Sigmoid colon (tissue), 7 donors: ENCODE data around the gene FADS3. TPM values are rescaled to one million over a fixed set of nuclear protein-coding genes. Genes with fewer than 3 reads are reported as not detected.
"Not testable (repeated sequence)": the region's sequence is repeated elsewhere in the genome, so short reads cannot be mapped to it uniquely, and the experiment has no call there.

Experiments used
- DNase-seq: peaks from one replicate; pipeline ENCODE4 v3.0.0-alpha.2; 2019
- H3K27ac ChIP-seq, 4 donors: fragments of 200-600 bp; sonication (generic); one replicate each; pipeline ENCODE4 v1.5.1; 2016 to 2019; ENCODE audit warnings: mild to moderate bottlenecking in 1 of 4
- H3K27me3 ChIP-seq, 3 donors: fragments of 200-600 bp; sonication (generic); one replicate each; pipeline ENCODE4 v1.5.1; 2019; ENCODE audit warnings: mild to moderate bottlenecking in 1 of 3
- H3K36me3 ChIP-seq, 4 donors: fragments of 200-600 bp; sonication (generic); one replicate each; pipeline ENCODE4 v1.5.1; 2016 to 2019
- H3K4me1 ChIP-seq, 4 donors: fragments of 200-600 bp; sonication (generic); one replicate each; pipeline ENCODE4 v1.5.1; 2017 to 2019
- H3K4me3 ChIP-seq, 4 donors: fragments of 200-600 bp; sonication (generic); one replicate each; pipeline ENCODE4 v1.5.1; 2017 to 2019; ENCODE audit warnings: mild to moderate bottlenecking in 2 of 4, moderate library complexity in 1 of 4
- H3K9me3 ChIP-seq, 4 donors: fragments of 200-600 bp in 3 of 4; sonication (generic) in 3 of 4; one replicate each; pipeline versions ENCODE4 v1.5.1 to v1.6.1; 2013 to 2019
- EP300 ChIP-seq, 4 donors: sonication (generic); formaldehyde crosslinking; IDR thresholded peaks; one replicate each; pipeline ENCODE4 v1.6.1; 2017; ENCODE audit warnings: antibody characterized with exemption in 4 of 4
- POLR2A ChIP-seq, 2 donors: fragments of 450-650 bp; IDR thresholded peaks; one replicate each; pipeline ENCODE4 v1.6.1; 2016; ENCODE audit warnings: antibody characterized with exemption in 2 of 2, mild to moderate bottlenecking in 2 of 2, moderate library complexity in 2 of 2
- POLR2AphosphoS5 ChIP-seq, 4 donors: sonication (generic); formaldehyde crosslinking; IDR thresholded peaks; one replicate each; pipeline ENCODE4 v1.6.1; 2017; ENCODE audit warnings: antibody characterized with exemption in 4 of 4
- WGBS, 2 donors: extraction: QIAGEN DNeasy Blood & Tissue Kit; methylation state at CpG; one replicate each; pipeline ENCODE4 v1.1.7; 2013; 5-methylcytosine and 5-hydroxymethylcytosine counted together
- intact Hi-C: fragments of 100-400 bp; cut with DNase I; formaldehyde crosslinking; loops from one replicate; pipeline ENCODE4 v1.15.1; 2023
- polyA plus RNA-seq, 3 donors: library from polyadenylated mRNA; stranded (reverse); fragments of 200-250 nt; gene quantifications; one replicate each; pipeline ENCODE4 v1.2.3, GENCODE V29; 2013
- total RNA-seq, 4 donors: library from RNA; depleted of rRNA; stranded (reverse); fragments of >200 nt; gene quantifications; one replicate each; pipeline ENCODE4 v1.1.0, GENCODE V29; 2016
- TF ChIP-seq, protein P1 (sequence below), 4 experiments: fragments of 450-650 bp in 3 of 4; fragments of 200-600 bp in 1 of 4; IDR thresholded peaks; one replicate each; pipeline ENCODE4 v1.5.1; 2016 to 2019; ENCODE audit warnings: antibody characterized with exemption in 4 of 4, mild to moderate bottlenecking in 3 of 4, moderate library complexity in 2 of 4
- donor health status: healthy with polysubstance abuse.
- donor health status: Bipolar disorder and iron deficiency.
- donor health status: healthy.

The FADS3 gene
- total and polyA plus RNA-seq, 7 donors, result 1.4 to 57.9 (median 21.5) TPM

DNA sequence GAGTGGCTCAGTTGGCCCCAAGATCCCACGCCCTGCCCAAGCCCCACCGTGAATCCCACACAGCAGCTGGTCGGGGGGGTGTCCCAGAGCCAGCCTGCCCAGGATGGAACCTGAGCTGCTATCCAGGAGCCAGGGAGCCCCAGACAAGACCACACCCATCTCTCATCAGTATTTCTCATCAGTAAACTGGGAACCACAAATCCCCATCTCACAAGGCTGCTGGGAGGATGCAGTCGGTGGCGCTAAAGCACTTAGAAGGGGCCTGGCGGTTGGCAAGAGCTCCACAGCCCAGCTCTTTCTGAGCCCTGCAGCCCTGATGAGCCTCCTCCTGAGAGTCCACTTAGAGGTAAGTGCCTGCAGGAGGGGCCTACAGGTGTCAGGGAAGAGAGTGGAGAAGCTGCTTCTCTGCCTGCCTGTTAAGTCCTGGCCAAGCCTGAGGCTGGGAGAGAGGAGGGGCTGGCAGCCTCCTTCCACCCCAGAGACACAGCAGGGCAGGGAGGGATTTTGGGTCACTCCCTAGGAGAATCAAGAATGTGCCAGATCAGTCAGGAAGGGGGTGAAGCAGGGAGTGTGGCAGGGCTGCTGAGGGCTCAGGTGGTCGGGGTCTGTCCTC lies 6.1 kb downstream of the FADS3 start:
- intact Hi-C loops, result no loop called here
- Histone ChIP-seq H3K9me3 (no peaks in the 10 kb centered on the region), H3K4me1 (peaks cover 0 to 32% (median 23%) of the 10 kb centered on the region in 4 donors), H3K4me3 (no peak overlapping the region), H3K27ac (no peak overlapping the region), H3K27me3 (no peaks in the 10 kb centered on the region), H3K36me3 (no peaks in the 10 kb centered on the region)
- WGBS, 2 donors, result 91% methylated on average over 7 of the region's 7 CpGs
- TF ChIP-seq, protein P1, sequence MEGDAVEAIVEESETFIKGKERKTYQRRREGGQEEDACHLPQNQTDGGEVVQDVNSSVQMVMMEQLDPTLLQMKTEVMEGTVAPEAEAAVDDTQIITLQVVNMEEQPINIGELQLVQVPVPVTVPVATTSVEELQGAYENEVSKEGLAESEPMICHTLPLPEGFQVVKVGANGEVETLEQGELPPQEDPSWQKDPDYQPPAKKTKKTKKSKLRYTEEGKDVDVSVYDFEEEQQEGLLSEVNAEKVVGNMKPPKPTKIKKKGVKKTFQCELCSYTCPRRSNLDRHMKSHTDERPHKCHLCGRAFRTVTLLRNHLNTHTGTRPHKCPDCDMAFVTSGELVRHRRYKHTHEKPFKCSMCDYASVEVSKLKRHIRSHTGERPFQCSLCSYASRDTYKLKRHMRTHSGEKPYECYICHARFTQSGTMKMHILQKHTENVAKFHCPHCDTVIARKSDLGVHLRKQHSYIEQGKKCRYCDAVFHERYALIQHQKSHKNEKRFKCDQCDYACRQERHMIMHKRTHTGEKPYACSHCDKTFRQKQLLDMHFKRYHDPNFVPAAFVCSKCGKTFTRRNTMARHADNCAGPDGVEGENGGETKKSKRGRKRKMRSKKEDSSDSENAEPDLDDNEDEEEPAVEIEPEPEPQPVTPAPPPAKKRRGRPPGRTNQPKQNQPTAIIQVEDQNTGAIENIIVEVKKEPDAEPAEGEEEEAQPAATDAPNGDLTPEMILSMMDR (IDR thresholded peaks at IDR 0.05), result no peak
- TF ChIP-seq POLR2AphosphoS5 (IDR thresholded peaks at IDR 0.05) (no peak), EP300 (IDR thresholded peaks at IDR 0.05) (no peak), POLR2A (IDR thresholded peaks at IDR 0.05) (no peak)
- no peak for DNase-seq

DNA sequence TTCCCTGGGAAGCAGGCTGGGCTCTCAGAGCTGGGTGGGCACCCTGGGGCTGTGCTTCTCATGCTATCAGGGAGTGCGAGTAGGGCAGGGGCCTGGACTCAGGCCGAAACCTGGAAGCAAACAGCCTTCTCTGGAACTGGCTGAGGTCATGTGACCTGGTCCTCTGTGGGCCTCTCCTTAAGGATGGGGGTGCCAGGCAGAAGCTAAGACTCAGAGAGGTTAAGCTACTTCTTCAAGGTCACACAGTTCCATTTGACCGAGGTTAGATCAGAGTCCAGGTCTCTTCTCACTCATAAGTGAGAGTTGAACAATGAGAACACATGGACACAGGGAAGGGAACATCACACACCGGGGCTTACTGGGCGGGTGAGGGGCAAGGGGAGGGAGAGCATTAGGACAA lies 7.4 kb downstream of the FADS3 start:
- peaks cover 0 to 4% (median under 1%) of the 10 kb centered on the region in 4 donors for H3K36me3 ChIP-seq
- intact Hi-C loops, result no loop called here
- H3K27ac ChIP-seq, result no peak overlapping the region
- no peaks in the 10 kb centered on the region for H3K9me3 ChIP-seq
- 85 to 87% methylated on average over 5 of the region's 5 CpGs for WGBS, 2 donors
- peaks cover 0 to 23% (median 19%) of the 10 kb centered on the region in 4 donors for H3K4me1 ChIP-seq
- H3K27me3 ChIP-seq, result no peaks in the 10 kb centered on the region
- H3K4me3 ChIP-seq, result no peak overlapping the region
- no peak for DNase-seq
- TF ChIP-seq POLR2AphosphoS5 (IDR thresholded peaks at IDR 0.05) (no peak), EP300 (IDR thresholded peaks at IDR 0.05) (no peak), POLR2A (IDR thresholded peaks at IDR 0.05) (no peak)
- TF ChIP-seq, protein P1 (IDR thresholded peaks at IDR 0.05), result no peak

DNA sequence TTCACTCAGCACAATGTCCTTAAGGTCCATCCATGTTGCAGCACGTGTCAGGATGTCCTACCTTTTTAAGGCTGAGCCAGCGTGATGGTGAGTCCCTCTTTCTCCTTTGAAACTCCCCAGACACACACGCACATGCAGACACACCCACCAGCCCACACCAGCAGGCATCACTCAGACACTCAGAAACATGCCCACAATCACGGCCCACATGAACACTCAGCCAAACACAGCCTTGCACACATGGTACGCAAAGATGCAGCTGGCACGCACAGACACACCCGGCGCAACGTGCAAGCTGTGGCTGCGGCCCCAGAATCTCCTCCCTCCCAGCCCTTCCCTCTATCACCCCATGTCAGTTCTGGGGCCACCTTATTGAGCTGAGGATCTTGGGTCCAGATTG lies 8.0 kb downstream of the FADS3 start:
- WGBS, 2 donors, result 86 to 88% methylated on average over 10 of the region's 10 CpGs
- Histone ChIP-seq H3K27me3 (no peaks in the 10 kb centered on the region), H3K9me3 (no peaks in the 10 kb centered on the region), H3K4me3 (no peak overlapping the region), H3K27ac (no peak overlapping the region), H3K36me3 (peaks cover 0 to 9% (median 6%) of the 10 kb centered on the region in 4 donors), H3K4me1 (peaks cover 0 to 18% (median 13%) of the 10 kb centered on the region in 4 donors)
- intact Hi-C loops, result no loop called here
- DNase-seq, result no peak
- TF ChIP-seq, protein P1 (IDR thresholded peaks at IDR 0.05), result no peak
- TF ChIP-seq POLR2A (IDR thresholded peaks at IDR 0.05), result no peak
- TF ChIP-seq EP300 (IDR thresholded peaks at IDR 0.05), result no peak
- no peak for TF ChIP-seq POLR2AphosphoS5 (IDR thresholded peaks at IDR 0.05)

DNA sequence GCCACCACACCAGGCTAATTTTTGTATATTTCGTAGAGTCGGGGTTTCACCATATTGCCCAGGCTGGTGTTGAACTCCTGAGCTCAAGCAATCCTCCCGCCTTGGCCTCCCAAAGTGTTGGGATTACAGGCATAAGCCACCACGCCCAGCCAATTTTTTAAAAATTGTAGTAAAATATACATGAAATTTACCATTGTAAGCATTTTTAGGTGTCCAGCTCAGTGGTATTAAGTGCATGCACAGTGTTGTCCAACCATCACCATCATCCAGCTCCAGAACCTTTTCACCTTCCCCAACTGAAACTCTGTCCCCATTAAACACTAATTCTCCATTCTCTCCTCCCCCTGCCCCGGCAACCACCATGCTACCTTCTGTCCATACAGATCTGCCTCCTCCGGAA lies 8.5 kb downstream of the FADS3 start:
- WGBS, 2 donors, result 77 to 79% methylated on average over 6 of the region's 6 CpGs
- DNase-seq, result no peak
- Histone ChIP-seq H3K27ac (no peak overlapping the region), H3K4me1 (peaks cover 0 to 14% (median 9%) of the 10 kb centered on the region in 4 donors), H3K4me3 (no peak overlapping the region), H3K36me3 (peaks cover 0 to 14% (median 10%) of the 10 kb centered on the region in 4 donors), H3K9me3 (no peaks in the 10 kb centered on the region), H3K27me3 (no peaks in the 10 kb centered on the region)
- TF ChIP-seq, protein P1 (IDR thresholded peaks at IDR 0.05), result no peak
- TF ChIP-seq POLR2A (IDR thresholded peaks at IDR 0.05), result no peak
- intact Hi-C loops, result no loop called here

DNA sequence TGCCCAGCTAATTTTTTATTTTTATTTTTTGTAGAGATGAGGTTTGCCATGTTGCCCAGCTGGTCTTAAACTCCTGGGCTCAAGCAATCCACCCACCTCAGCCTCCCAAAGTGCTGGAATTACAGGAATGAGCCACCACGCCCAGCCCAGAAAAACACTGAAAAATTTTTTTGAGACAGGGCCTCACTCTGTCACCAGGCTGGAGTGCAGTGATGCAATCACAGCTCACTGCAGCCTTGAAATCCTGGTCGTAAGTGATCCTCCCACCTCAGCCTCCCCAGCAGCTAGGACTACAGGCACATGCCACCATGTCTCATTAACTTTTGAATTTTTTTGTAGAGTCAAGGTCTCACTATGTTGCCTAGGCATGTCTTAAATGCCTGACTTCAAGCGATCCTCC lies 9.1 kb downstream of the FADS3 start:
- WGBS, 2 donors, result 87 to 94% methylated on average over 3 of the region's 3 CpGs
- H3K4me3 ChIP-seq, H3K4me1 ChIP-seq: not testable (repeated sequence)

More for the DNA sequence above, 9.1 kb downstream of the FADS3 start:
- H3K27ac ChIP-seq, DNase-seq, H3K9me3 ChIP-seq, intact Hi-C loops, H3K27me3 ChIP-seq: not testable (repeated sequence)
- H3K36me3 ChIP-seq, result peaks cover 0 to 20% (median 10%) of the 10 kb centered on the region in 4 donors
